Pons (tissue), 1 donor: Measurements from ENCODE around the gene MAPK8.
"Not testable (repeated sequence)": the region's sequence is repeated elsewhere in the genome, so short reads cannot be mapped to it uniquely, and the experiment has no call there.

Experiments used
- DNase-seq: peaks from one replicate; pipeline ENCODE4 v3.0.0-alpha.2; 2016; ENCODE audit warnings: low spot score

The MAPK8 gene

DNA sequence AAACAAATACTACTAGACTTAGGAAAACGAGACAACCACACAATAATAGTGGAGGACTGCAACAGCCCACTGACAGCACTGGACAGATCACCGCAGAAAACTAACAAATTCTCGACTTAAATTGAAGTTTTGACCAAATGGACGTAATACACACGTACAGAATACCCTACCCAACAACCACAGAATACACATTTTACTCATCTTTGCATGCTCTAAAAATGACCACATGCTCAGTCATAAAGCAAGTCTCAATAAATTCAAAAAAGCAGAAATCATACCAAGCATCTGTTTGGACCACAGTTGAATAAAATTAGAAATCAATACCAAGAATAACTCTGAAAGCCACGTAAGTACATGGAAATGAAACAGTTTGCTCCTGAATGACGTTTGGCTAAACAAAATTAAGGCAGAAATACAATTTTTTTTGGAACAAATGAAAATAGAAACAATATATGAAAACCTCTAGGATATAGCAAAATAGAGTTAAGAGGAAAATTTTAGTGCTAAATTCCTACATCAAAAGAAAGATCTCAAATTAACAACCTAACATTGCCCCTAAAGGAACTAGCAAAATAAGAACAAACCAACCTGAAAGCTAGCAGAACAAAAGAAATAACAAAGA is 30.6 kb downstream of the MAPK8 start:
- DNase-seq, result no peak

DNA sequence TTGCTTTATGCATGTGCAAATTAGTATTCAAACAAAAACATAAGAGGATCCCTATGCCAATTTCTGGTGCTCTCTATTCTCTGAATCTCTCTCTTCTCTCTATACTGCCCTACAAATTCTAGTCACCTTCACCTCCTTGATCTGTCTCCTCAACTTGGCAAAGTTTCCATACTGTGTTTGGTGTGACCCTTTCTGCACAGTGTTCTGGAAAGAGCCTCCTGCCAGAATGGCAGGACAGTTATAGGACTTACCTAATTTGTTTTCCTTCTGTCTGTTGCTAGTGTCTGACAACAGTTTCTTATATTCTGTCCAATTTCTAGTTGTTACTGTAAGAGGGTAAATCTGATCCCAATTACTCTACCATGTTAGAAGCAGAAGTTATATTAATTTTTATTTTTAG is 34.3 kb downstream of the MAPK8 start:
- no peak for DNase-seq

DNA sequence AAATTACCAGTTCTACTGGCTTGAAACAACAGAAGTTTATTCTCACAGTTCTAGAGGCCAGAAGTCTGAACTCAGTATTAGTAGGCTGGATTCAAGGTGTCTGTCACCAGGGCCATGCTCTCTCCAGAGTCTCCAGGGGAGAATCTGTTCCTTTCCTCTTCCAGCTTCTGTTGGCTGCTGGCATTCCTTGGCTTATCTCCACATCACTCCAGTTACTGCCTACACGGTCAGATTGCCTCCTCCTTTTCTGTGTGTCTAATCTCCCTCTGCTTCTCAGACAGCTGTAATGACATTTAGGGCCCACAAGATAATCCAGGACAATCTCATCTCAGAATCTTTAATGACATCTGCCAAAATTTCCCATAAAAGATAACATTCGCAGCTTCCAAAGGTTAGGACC is 36.6 kb downstream of the MAPK8 start:
- DNase-seq, result no peak

DNA sequence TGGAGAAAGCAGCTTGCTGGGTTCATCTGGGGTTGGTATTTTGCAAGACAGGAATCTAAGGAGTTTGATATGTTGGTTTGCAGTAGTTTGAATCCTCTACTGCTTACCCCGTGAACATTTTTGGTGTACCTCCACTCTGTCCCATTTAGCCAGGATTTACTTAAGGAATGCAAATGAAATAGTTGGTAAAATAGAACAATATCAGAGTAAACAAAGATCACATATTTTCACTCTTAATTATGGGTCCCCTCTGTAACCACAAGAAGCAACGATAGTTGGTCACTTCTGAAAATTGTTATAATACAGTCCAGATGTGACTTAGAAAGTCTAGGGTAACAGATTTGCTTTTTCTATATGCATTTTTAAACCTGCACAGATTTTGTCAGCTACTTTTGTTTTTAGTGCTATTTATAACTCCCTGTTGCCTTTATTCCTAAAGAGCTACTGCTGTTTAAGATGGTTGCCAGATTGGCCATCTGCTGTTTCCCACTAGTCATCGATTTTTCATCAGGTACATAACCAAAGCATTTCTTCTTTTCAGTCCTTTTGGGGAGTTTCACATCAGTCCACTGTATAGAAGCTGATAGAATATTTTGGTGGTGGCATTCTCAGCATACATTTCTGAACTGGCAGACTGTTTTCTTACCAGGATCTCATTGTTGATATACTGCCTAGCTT is 37.6 kb downstream of the MAPK8 start:
- no peak for DNase-seq

DNA sequence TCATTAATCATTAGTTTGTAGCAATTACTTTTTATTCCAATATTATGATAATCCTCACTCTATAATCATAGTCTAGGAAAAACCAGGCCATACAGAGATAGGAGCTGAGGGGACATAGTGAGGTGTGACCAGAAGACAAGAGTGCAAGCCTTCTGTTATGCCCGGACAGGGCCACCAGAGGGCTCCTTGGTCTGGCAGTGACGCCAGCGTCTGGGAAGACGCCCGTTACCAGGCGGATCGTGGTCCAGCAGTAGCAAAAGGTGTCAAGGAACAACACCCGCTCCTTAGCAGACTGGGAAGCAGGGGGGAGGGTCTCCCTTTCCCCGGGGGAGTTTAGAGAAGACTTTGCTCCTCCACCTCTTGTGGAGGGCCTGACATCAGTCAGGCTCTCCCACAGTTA is 39.8 kb downstream of the MAPK8 start:
- not testable (repeated sequence) for DNase-seq

DNA sequence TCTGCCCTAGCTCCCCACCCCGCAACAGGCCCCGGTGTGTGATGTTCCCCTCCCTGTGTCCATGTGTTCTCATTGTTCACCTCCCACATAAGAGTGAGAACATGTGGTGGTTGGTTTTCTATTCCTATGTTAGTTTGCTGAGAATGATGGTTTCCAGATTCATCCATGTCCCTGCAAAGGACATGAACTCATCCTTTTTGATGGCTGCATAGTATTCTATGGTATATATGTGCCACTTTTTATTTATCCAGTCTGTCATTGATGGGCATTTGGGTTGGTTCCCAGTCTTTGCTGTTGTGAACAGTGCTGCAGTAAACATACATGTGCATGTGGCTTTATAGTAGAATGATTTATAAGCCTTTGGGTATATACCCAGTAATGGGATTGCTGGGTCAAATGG is 41.1 kb downstream of the MAPK8 start:
- not testable (repeated sequence) for DNase-seq

DNA sequence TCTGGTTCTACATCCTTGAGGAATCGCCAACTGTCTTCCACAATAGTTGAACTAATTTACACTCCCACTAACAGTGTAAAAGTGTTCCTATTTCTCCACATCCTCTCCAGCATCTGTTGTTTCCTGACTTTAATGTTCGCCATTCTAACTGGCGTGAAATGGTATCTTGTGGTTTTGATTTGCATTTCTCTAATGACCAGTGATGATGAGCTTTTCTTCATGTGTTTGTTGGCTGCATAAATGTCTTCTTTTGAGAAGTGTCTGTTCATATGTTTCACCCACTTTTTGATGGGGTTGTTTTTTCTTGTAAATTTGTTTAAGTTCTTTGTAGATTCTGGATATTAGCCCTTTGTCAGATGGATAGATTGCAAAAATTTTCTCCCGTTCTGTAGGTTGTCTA is 41.5 kb downstream of the MAPK8 start:
- not testable (repeated sequence) for DNase-seq

DNA sequence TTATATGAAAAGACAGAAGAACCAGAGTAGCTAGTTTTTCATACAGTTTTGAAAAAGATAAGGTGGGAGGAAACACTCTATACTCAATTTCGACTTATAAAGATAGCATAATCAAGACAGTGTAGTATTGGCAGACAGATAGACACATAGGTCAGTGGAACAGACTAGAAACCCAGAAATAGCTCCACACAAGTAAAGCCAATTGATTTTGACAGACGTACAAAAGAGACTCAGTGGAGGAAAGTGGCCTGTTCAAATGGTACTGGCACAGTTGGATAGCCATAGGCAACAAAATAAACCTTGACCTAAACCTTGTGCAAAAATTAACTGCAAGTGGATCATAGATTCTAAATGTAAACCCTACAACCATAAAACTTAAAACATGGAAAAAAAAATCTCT is 46.8 kb downstream of the MAPK8 start:
- DNase-seq, result no peak

DNA sequence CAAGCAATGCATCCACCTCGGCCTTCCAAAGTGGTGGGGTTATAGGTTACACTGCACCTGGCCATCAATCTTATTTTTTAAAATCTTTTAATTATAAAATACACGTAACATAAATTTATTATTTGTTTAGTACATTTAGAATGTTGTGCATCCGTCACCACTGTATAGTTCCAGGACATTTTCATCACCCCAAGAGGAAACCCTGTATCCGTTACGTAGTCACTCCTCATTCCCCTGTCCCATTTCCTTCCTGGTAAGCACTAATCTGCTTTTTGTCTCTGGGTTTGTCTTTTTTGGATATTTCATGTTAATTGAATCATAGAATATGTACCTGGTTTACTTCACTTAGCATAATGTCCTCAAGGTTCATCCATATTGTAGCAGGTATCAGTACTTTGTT is 51.2 kb downstream of the MAPK8 start:
- no peak for DNase-seq

DNA sequence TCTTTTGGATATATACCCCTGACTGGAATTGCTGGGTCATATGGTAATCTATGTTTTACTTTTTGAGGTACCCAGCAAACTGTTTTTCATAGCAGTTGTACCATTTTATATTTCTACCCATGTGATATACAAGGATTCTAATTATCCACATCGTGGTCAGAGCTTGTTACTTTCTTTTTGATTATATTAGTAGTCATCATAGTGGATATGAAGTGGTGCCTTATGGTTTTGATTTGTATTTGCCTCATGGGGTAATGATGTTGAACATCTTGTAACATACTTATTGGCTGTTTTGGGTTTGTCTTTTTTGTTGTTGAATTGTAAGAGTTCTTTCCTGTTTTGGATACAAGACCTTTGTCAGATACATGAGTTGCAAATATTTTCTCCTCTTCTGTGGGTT is 51.7 kb downstream of the MAPK8 start:
- no peak for DNase-seq

DNA sequence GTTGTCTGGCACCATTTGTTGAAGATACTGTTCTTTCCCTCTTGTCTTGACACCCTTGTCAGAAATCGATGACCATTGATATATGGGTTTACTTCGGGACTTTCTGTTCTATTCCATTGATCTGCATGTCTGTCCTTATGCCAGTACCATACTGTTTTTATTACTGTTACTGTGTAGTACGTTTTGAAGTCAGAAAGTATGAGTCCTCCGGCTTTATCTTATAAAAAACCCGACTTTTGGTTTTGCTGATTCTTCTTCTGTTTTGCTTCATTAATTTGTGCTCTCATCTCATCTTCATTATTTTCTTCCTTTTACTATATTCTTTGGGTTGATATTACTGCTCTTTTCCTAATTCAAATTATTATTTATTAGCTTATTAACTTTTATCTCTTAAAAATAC is 52.4 kb downstream of the MAPK8 start:
- no peak for DNase-seq

DNA sequence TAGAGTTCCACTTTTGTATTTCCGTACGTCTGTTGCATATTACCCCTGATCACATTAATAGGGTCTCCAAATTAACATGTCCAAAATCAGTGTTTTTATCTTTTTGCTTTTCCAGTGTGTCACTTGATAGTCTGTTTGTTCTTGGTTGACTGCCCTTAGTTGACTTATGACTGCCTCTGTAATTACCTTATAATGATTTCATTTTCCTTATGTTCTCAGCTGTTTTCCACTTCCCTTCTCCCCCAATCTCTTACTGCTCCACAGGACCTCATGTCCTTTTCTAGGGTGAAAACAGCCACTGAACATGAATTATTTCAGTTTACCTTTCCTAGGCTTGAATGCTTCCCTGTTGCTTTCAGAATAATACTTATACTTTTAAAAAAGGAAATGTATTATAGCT is 54.7 kb downstream of the MAPK8 start:
- no peak for DNase-seq

DNA sequence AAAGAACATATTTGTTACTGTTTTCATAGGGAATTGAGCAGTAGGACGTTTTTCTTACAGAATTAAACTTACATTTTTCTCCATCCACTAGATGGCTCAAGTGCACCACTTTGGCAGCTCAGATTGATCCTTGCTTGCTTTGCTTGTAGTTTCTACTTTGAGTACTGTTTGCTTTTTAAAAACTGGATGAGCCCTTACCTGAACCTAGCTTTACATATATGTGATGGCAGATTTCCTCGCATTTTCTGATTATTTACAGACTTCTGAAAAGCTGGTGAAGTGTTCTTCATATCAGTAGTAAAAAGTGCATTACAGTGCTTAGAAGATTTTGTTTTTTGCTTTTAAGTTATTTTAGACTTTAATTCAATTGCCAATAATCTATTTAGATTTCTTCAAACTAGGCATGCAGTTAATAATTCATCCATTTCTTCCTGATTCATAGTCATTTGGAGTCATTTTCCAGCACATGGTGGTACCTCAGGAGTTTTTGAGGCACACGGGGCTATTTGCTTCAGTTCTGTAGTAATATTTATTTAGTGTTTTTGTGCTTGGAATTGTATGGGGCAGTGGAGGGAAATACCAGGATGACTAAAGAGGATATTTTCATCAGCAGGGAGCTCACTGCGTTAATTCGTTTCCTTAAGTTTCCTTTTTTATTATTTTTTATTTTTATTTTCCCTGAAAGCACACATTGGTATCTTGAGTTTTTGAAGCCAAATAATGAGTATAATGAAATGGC is 57.3 kb downstream of the MAPK8 start:
- peak; percentile 90 for DNase-seq

DNA sequence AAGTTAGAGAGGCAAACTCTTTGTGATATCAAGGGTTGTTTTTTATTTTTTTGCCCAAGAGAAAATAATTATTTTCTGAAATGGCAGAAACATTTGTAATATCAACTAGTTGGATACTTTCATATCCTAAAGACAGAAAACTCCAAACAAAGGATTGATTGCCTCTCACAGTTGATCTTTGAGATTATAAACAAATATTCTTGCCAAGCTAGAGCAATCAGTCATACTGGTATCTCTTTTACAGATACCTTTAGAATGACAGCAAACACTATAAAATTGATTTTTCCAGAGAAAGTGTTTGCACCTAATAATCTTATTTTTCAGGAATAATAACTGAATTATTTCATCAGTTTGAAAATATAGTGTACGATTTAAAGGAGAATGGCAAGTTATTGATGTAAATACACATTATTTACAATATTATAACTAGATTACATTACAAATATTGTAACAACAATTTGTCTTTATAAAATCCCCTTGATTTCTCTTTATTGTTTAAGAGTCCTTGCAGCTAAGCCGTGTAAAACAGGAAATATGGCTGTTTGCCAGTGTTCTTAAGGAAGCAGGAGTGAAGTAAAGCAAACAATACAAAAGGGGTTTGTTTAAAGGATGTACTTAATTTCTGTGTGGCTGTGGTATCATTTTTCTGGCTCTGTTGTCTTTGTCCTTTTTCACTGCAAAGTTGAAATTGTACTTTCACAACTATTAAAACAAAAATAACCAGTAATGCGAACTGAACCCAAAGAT is 58.4 kb downstream of the MAPK8 start:
- DNase-seq, result peak; percentile 51

DNA sequence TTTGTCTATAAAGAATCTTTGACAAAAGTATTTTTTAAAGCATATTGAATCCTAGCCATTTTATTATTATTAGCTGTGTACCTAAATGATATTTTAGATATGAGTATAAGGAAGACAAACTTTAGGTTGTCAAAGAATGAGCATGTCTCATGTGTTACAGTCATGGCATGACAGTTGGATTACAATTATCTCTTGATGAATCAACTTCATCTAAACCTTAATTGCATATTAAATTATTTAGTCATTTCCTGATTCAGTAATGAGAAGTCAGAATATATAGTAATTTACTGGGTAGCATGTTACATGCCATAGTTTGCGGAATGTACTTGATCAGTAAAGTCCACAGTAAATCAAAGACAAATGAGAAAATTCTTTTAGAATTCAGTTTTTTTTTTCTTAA is 59.2 kb downstream of the MAPK8 start:
- no peak for DNase-seq

DNA sequence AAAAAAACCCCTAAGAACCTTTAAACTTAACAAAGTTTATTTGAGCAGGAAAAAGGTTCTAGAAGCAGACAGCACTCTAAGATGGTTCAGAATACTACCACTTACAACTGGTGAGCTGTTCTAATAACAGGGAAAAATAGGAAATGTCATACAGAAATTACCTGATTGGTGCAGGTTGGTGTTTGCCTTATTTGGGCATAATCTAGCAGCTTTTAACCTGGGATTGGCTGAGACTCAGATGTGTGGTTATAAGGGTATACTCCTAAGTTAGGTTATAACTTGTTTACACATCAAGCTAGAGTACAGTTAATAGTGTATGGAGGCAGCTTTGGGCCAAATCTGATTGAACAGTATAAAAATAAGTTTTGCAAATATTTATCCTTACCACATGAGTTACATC is 59.8 kb downstream of the MAPK8 start:
- no peak for DNase-seq

DNA sequence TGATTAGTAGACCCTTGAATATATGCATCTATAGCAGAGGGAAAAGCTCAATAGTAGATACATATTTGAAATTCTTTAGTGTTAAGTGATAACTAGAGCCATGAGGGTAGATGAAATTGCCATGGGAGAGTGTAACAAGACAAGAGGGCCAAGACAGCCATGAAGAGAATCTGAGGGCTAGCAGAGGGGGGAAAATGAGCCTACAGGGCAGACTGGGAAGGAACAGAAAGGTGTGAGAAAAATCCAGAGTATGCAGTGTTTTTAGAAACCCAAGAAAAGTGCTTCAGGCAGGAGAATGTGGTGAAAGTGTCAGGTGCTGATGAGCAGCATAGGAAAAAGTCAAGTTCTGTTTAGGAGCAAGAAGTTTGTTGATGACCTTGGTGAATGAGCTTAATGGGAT is 63.0 kb downstream of the MAPK8 start:
- DNase-seq, result no peak

DNA sequence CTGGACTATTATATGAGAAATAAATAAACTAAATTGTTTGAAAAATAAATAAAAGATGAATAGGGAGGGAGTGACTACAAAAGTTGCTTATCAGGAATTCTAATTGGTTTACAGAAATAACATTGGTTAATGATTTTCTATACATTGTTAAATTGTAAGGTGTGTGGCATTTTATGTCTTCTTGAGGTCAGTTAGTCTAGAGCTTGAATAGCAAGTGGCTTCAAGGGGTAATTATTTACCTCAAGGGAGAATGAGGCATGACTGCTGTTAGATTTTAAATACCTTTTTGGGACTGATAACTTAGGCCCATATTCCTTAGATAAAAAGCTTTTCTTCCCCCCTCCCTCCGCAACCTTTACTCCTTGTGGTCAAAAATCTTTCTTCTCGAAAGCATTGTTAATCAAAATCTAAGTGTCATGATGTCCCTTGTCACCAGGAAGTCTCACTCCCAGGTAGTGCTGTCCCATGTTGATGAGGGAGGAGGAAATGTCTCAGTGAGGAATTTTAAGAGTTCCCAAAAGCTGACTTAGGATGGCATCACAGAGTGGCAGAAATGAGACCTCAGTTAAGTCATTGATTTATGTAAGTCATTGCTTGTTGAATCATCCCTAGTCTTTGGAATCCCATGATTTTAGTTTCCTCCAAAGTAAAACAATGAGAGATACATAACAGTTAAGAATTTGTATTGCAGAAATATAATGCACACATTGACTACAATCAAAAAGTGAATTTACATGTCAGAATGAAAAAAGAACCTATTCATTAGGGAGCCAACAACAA is 71.5 kb downstream of the MAPK8 start:
- no peak for DNase-seq

DNA sequence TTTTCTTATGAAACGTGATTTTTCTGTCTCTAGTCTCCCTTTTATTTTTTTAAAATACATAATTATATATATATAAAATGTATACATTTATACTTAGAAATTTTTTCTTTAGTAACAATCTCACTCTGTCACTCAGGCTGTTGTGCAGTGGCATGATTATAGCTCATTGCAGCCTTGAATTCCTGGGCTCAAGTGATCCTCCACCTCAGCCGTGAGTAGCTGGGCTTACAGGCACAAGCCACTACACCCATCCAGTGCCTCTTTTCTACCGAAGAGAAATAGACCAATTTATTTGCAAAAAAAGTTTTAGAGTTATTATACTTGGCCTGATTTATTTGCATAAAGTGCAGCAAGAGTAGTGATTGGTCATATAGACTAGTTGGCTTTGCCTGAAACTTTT is 72.2 kb downstream of the MAPK8 start:
- DNase-seq, result no peak

DNA sequence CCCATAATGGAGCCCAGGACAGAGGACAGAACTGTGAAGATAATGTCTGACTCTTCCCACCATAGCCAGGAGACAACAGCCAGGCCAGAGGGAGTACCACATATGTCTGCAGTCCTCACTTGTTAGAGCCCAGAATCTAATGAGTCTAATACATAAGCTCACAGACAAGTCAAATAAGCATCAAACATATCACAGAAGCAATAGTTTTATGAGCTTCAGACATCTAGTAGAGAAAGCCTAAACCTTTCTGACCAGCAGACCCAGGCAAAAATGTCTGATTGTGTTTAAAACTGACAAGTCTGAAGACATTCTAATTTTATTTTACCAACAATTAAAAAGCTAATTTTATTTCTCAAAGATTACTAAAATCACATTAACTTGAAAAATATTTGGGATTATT is 75.5 kb downstream of the MAPK8 start:
- DNase-seq, result no peak

DNA sequence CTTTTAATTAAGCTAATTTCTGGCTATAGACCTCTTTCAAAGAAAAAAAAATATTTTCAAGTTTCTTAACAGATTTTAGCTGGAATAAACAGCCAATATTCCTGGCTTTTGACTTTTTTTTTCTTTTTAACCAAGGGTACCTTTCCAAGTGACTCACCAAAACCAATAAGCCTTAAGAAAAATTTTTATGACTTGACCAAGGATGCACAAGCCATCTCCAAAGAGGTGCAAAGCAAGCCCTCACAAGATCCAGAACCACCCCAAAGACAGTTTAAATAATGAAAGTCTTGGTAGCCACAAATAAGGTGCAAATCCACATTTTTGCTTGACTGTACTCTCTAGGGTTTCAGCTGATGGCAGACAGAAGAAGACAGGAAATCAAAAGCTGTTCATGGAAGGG is 76.5 kb downstream of the MAPK8 start:
- DNase-seq, result no peak

DNA sequence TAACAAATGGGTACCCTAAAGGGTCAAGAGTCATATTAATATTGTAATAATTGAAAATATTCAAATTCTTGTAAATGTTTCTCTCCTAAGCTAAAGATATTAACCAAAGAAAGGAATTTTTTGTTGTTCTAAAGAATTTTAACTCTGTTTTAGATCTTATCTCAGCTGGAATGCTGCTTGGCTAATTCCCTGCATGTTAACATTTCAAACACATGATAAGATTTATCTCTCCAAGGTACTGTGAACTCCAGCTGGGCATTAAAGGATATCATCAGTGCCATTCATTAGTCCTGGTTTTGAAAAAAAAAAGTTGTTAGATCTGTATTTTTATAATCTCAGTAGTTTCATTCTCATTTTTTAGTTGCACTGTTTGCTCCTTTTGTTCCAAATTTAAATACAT is 76.9 kb downstream of the MAPK8 start:
- no peak for DNase-seq
